Measurements from ENCODE around the gene RIMKLA.
A peak's percentile ranks its signal among the peaks of the same experiment; 100 is the strongest.

RIMKLA gene, protein sequence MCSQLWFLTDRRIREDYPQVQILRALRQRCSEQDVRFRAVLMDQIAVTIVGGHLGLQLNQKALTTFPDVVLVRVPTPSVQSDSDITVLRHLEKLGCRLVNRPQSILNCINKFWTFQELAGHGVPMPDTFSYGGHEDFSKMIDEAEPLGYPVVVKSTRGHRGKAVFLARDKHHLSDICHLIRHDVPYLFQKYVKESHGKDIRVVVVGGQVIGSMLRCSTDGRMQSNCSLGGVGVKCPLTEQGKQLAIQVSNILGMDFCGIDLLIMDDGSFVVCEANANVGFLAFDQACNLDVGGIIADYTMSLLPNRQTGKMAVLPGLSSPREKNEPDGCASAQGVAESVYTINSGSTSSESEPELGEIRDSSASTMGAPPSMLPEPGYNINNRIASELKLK

DNA sequence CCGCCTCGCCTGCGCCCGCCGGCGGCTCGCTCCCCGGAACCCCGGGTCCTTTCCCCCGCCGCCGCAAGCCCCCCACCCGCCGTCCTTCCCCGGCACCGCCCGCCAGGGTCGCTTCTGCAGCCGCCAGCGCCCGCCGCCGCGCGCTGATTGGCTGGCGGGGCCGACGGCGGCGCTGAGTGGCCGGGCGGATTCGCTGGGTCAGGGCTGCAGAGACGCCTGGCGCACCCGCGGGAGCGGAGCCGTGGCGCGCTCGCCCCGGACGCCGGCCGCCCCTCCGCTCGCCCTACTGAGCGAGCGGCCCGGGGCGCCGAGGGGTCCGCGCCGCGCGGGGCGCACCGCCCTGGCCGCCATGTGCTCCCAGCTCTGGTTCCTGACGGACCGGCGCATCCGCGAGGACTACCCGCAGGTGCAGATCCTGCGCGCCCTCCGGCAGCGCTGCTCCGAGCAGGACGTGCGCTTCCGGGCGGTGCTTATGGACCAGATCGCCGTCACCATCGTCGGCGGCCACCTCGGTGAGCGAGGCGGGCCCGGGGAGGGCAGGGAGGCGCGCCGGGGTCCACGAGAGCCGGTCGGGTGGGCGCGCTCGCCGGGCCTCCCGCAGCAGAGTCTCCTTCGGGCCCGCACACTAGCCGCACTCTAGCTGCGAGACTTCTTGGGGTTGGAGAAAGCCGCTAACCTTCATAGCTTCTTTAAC is at the start of gene RIMKLA:
TSS of gene RIMKLA (plus strand) at position 207 of the 694 bp plus-strand sequence. CDS start at position 350, 143 bp downstream.
- peak; percentile 12 for DNase-seq (ENCODE audit: low read depth)
- TF ChIP-seq, protein P1, sequence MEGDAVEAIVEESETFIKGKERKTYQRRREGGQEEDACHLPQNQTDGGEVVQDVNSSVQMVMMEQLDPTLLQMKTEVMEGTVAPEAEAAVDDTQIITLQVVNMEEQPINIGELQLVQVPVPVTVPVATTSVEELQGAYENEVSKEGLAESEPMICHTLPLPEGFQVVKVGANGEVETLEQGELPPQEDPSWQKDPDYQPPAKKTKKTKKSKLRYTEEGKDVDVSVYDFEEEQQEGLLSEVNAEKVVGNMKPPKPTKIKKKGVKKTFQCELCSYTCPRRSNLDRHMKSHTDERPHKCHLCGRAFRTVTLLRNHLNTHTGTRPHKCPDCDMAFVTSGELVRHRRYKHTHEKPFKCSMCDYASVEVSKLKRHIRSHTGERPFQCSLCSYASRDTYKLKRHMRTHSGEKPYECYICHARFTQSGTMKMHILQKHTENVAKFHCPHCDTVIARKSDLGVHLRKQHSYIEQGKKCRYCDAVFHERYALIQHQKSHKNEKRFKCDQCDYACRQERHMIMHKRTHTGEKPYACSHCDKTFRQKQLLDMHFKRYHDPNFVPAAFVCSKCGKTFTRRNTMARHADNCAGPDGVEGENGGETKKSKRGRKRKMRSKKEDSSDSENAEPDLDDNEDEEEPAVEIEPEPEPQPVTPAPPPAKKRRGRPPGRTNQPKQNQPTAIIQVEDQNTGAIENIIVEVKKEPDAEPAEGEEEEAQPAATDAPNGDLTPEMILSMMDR (conservative IDR thresholded peaks at IDR 0.05; ENCODE audit: low read length) = no peak
- H3K4me3 ChIP-seq (ENCODE audit: low read length) = peak within 1 kb of the TSS; percentile 45

DNA sequence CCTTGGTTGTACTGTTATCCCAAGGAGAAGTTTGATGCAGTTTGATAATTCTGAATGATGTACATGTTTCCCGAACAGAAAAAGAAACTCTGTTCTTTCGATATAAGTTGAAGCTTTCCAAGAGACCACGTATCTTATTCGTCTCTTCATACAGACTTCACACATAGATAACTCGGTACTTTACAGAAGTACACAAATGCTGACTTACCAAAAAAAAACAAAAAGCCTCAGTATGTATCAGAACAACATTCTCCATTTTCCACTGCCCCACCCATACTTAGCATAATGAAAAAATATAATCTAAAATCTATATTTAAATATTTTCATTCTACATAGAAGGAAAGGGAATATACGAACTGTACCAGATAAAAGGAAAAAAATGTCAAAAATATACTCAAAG is 47.7 kb upstream of the RIMKLA start:
- H3K4me3 ChIP-seq (ENCODE audit: low read length) = no peak overlapping the region; the same call in 1 of the 2 replicates
- DNase-seq (ENCODE audit: low read depth) = no peak
- TF ChIP-seq, protein P1 (conservative IDR thresholded peaks at IDR 0.05; ENCODE audit: low read length) = no peak

DNA sequence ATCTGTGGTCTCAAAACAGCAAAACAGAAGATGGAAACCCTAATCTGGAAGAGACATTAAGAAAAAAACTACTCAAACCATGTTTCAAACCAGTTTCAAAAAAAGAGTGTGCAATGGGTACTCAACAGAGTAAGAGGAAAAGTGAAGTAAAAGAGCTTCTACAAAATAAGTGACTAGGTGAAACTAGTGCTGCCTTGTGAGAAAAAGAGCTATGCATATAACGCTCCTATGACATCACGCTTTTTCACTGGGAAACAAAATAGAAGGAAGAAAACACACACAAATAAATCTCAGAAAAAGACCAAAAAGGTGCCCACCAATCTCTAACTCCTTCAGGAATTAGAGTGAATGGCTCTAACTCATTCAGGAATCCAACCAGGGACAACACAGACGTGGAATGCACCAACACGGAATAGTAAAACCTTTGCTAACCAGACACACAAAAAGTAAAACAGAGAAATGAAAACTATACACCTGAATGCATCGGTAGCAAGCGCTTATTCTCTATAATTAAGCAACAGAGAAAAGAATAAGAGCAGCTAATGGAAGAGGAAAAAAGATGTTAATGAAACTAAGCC is 46.8 kb upstream of the RIMKLA start:
- TF ChIP-seq, protein P1 (conservative IDR thresholded peaks at IDR 0.05; ENCODE audit: low read length) = no peak
- peak overlapping the region; percentile 92 for H3K4me3 ChIP-seq (ENCODE audit: low read length)
- DNase-seq (ENCODE audit: low read depth) = peak; percentile 4

DNA sequence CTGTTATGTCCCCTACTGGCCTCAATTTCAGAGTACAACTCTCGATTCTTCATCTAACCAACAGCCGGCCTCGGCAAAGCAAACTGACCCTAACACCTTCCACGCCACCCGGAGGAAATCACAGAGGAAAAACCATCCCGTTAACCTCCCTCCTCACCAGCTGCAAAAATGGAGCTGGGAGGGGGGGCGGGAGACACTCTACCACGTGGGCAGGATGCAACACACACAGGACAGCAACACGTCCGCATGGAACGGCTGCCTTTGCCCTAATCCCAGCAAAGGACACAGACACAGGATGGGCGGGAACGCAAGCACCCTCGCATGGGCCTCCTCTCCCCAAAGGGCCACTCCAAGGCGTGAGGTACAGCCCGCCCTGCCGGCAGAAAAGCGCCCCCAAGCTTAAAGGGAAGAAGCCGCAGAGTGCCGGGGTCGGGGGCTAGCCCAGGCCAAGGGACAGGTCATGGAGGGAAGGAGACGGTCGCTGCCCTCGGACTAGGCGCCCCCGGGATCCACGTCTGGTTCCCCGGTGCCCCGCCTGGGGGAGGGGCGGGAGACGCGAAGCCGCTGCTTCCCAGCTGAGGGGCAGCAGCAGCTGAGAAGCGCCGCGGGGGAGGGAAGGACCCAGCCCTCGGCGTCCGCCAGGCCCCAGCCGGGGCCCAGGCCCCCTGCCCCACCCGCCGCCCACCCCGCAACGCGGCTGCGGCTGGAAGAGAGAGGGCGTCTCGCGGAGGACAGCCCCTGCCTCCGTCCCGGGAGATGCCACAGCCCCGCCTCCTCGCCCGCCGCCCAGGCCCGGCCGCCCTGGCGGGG is 46.1 kb upstream of the RIMKLA start:
- TF ChIP-seq, protein P1 (conservative IDR thresholded peaks at IDR 0.05; ENCODE audit: low read length) = no peak
- peak overlapping the region; percentile 92 for H3K4me3 ChIP-seq (ENCODE audit: low read length)
- peak; percentile 61 for DNase-seq (ENCODE audit: low read depth)

DNA sequence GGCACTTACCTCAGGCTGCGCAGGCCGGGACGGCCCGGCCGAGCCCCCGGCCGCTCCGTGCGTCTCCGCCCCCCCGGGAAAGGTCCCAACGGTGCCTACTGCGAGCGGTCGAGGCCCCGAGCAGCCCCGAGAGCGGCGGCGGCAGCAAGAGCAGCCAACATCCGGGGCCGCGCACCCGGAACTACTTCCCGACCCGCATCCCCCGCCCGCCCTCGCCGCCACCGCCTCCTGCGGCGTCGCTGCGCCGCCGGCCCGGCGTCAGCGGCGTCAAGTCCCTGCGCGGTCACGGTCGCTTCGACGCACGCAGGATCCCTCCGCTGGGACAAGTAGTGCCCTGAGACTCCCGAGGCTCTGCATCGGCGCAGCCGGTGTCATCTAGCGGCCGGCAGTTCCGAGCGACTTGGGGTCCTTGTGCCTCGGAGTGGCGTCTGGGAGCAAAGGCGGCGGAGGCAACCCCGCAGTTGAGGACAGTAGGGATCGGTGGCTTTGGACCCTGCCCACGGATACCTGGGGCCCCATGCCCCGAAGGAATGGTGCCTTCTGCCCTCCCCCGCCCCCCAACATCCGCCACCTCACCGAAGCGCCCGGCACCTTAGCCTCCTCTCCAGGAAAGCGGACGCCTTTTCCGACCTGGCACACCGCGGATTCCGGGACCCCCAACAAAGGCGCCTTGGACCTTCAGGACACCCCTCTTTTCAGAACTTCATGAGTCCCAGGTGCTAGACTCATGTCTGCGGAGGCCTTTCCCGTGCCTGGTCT is 45.4 kb upstream of the RIMKLA start, which contains the start of gene FOXJ3:
TSS of gene FOXJ3 (minus strand) at position 186 of the 759 bp plus-strand sequence. CDS start 24,142 bp downstream, outside the sequence.
- DNase-seq (ENCODE audit: low read depth) = peak; percentile 98
- H3K4me3 ChIP-seq (ENCODE audit: low read length) = peak within 1 kb of the TSS; percentile 97

More for the DNA sequence above, 45.4 kb upstream of the RIMKLA start, which contains the start of gene FOXJ3:
- TF ChIP-seq, protein P1 (conservative IDR thresholded peaks at IDR 0.05; ENCODE audit: low read length) = peak; percentile 5; the same call in 1 of the 2 replicates

Data from AG10803 (cell line).